Measurements from ENCODE around the gene PPP6R2. TPM values are rescaled to one million over a fixed set of nuclear protein-coding genes. Genes with fewer than 3 reads are reported as not detected.

PPP6R2 gene
- total RNA-seq, 4 donors from 2014 or later: 35.6 to 50.8 (median 45.6) TPM

DNA sequence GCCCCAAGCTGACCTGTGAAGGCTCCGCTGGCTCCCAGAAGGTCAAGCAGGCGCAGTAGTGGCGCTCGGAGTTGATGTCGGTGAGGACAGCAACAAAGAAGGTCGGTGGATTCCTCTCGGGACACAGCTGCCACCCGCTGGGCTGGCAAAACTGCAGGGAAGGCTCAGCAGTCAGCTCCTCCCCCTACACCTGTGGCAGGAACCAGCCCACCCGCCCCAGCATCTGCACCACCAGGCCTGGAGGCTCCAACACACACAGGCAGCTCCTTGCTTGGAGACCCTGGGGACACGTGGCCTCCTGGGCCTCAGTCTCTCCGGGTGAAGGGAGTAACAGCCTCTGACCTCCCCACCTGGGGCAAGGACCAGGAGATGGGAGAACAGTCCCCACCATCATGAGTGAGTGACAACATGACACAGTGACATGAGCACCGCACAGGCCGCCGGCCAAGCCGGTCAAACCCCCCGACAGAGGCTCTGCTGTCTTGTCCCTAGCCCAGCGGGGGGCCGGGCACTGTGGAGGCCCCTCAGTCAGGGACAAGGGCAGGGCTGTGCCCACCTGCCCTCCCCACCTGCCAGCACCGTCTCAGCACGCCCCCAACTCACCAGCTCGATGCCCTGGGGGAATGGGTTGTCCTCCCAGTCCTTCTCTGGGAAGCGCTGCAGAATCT, 124.8 kb downstream of the PPP6R2 start:
- WGBS, 2 donors: no CpG with 5 or more reads among the region's 22 CpGs
- peaks cover 39 to 50% (median 39%) of the 10 kb centered on the region in 3 donors for H3K4me1 ChIP-seq

DNA sequence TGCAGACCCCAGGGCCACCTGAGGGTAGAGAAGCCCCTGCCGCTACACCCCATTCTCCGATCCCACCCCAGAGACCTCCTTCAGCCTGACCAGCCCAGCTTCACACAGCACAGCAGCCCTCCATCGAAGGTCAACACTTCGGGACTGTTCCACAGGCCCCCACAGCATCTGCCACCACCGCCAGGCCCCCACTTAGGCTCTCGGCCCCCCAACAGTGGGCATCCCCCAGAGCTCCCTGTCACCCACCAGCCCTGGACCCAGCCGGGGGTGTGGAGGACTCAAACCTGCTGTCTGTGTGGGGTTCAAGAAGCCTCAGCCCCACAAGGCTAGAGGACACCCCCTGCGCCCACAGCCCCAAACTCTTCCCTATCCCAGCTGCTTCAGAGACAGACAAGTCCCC, 125.5 kb downstream of the PPP6R2 start:
- intact Hi-C loops (cut with DNase I): no loop called here
- Histone ChIP-seq H3K27me3 (no peaks in the 10 kb centered on the region), H3K4me1 (peaks cover 46 to 57% (median 47%) of the 10 kb centered on the region in 3 donors), H3K4me3 (no peak overlapping the region), H3K9me3 (no peaks in the 10 kb centered on the region), H3K36me3 (peaks cover 40 to 50% (median 45%) of the 10 kb centered on the region in 3 donors), H3K27ac (peak overlapping the region; percentile 72 to 91 (median 80))
- TF ChIP-seq POLR2A (IDR thresholded peaks at IDR 0.05): no peak
- TF ChIP-seq, protein P1, sequence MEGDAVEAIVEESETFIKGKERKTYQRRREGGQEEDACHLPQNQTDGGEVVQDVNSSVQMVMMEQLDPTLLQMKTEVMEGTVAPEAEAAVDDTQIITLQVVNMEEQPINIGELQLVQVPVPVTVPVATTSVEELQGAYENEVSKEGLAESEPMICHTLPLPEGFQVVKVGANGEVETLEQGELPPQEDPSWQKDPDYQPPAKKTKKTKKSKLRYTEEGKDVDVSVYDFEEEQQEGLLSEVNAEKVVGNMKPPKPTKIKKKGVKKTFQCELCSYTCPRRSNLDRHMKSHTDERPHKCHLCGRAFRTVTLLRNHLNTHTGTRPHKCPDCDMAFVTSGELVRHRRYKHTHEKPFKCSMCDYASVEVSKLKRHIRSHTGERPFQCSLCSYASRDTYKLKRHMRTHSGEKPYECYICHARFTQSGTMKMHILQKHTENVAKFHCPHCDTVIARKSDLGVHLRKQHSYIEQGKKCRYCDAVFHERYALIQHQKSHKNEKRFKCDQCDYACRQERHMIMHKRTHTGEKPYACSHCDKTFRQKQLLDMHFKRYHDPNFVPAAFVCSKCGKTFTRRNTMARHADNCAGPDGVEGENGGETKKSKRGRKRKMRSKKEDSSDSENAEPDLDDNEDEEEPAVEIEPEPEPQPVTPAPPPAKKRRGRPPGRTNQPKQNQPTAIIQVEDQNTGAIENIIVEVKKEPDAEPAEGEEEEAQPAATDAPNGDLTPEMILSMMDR (IDR thresholded peaks at IDR 0.05): no peak
- 80% methylated on average over 1 of the region's 8 CpGs; no CpG with 5 or more reads in 1 of the 2 donors for WGBS, 2 donors
- no peak for DNase-seq

More for the DNA sequence above, 124.8 kb downstream of the PPP6R2 start:
- Histone ChIP-seq H3K27ac (peak overlapping the region in 1 of 4 donors; percentile 91), H3K9me3 (no peaks in the 10 kb centered on the region), H3K4me3 (no peak overlapping the region), H3K36me3 (peaks cover 43 to 58% (median 53%) of the 10 kb centered on the region in 3 donors), H3K27me3 (no peaks in the 10 kb centered on the region)
- no peak for DNase-seq
- no peak for TF ChIP-seq POLR2A (IDR thresholded peaks at IDR 0.05)
- TF ChIP-seq, protein P1 (IDR thresholded peaks at IDR 0.05): no peak
- intact Hi-C loops (cut with DNase I): no loop called here

DNA sequence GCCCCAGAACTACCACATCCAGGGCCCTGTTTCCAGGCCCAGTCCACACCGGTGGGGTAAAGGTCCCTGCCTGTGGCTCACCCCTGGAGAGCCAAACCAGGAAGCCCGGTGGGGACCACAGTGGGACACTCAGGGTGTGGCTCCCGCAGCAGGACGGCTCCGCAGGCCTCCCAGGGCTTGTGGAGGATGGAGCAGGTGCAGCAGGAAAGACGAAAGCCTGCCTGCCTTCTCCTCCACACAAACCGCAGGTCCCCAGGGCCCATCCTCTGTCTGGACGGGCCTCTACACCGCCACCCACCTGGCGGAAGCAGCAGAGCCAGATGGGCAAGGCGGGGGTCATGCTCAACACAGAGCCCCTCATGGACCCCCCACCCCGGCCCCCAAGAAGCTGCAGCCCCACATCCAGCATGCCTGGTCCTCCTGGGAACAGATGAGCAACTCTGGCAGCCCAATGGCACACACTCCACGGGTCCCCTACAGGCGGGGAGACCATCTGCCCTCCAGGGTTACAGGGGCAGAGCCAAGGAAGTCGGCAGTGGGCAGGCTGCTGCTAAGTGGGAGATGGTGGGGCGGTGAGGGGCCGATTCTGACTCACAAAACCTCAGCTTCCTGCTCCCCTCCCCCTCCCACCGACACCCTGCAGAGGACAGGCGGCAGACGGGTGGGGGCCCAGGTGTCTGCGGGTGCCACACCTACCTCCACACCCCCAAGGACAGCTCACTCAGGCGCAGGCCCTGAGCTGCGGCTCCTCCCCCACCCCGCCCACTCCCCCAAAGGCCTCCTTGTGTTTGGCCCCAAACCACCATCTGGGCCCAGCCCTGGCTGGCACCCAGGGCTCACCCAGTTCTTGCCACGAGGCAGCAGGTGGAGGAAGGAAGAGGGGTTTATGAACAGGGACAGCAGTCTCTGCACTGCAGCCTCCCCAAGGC, 126.5 kb downstream of the PPP6R2 start:
- 60% methylated on average over 3 of the region's 25 CpGs; no CpG with 5 or more reads in 1 of the 2 donors for WGBS, 2 donors
- H3K9me3 ChIP-seq: no peaks in the 10 kb centered on the region
- H3K36me3 ChIP-seq: peaks cover 33 to 40% (median 36%) of the 10 kb centered on the region in 3 donors
- peak; percentile 81 for DNase-seq
- no peaks in the 10 kb centered on the region for H3K27me3 ChIP-seq
- intact Hi-C loops (cut with DNase I): no loop called here
- H3K27ac ChIP-seq: peak overlapping the region; percentile 72 to 91 (median 80)
- no peak for TF ChIP-seq POLR2A (IDR thresholded peaks at IDR 0.05)
- TF ChIP-seq, protein P1 (IDR thresholded peaks at IDR 0.05): no peak
- peaks cover 50 to 62% (median 51%) of the 10 kb centered on the region in 3 donors for H3K4me1 ChIP-seq
- peak overlapping the region in 3 of 4 donors; percentile 6 to 37 (median 21) for H3K4me3 ChIP-seq

DNA sequence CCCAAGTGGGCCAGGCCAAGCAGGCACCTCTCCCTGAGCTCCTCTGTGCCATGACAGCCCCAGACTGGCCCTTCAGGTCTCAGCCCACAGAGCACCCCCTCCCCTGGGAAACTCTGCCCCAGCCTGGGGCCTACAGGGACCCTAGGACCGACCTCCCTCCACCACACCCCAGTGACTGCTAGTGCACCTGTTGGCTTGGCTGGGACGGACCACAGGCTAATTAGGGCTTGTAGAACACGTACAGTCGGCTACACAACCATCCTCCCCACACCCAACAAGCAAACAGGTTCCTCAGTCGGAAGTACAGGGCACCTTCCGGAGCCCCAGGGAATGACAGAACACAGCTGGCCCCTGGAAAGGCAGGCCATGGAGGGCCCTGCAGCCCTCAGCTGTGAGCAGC, 127.4 kb downstream of the PPP6R2 start:
- no peak for DNase-seq
- TF ChIP-seq, protein P1 (IDR thresholded peaks at IDR 0.05): no peak
- no peak for TF ChIP-seq POLR2A (IDR thresholded peaks at IDR 0.05)
- 0% methylated on average over 2 of the region's 6 CpGs; no CpG with 5 or more reads in 1 of the 2 donors for WGBS, 2 donors
- intact Hi-C loops (cut with DNase I): no loop called here
- H3K4me3 ChIP-seq: peak overlapping the region in 3 of 4 donors; percentile 6 to 31 (median 21)
- H3K4me1 ChIP-seq: peaks cover 53 to 67% (median 56%) of the 10 kb centered on the region in 3 donors
- no peaks in the 10 kb centered on the region for H3K27me3 ChIP-seq
- no peaks in the 10 kb centered on the region for H3K9me3 ChIP-seq
- peak overlapping the region; percentile 72 to 91 (median 80) for H3K27ac ChIP-seq
- H3K36me3 ChIP-seq: peaks cover 24 to 32% (median 28%) of the 10 kb centered on the region in 3 donors
